OCI-LY7 (cell line): ENCODE measurements around the gene COBL. TPM values are rescaled to one million over a fixed set of nuclear protein-coding genes. Genes with fewer than 3 reads are reported as not detected.

Source experiments
- BruUV-seq: library from RNA; stranded (reverse); fragments of 400-500 nt; replicated peaks from 2 replicates; lab custom pipeline; 2021; lab: Mats Ljungman, UMichigan
- CTCF ChIA-PET: fragments of 300-600 bp; sonication (Branson Sonifier 250); formaldehyde crosslinking; loops from one replicate; lab custom pipeline; 2022; ENCODE audit warnings: antibody characterized with exemption; ENCODE audit not compliant: unreplicated experiment; lab: Charles Lee
- POLR2A ChIA-PET: fragments of 300-600 bp; sonication (Branson Sonifier 250); formaldehyde crosslinking; loops from one replicate; lab custom pipeline; 2022; ENCODE audit warnings: antibody characterized with exemption; lab: Charles Lee
- DNase-seq: peaks from one replicate; pipeline ENCODE4 v3.0.0-alpha.2; 2015; ENCODE audit warnings: low spot score
- H2AFZ ChIP-seq: fragments of 200-600 bp; sonication (generic), shearing (Covaris generic); 2 replicates; pipeline ENCODE4 v1.6.1; 2014; ENCODE audit warnings: mild to moderate bottlenecking, antibody characterized with exemption, low read length, moderate library complexity
- H3K27ac ChIP-seq: fragments of 200-600 bp; sonication (generic); 2 replicates; pipeline ENCODE4 v1.5.1; 2014; ENCODE audit warnings: mixed run types, low read depth, mild to moderate bottlenecking, moderate library complexity, low read length, inconsistent platforms; ENCODE audit not compliant: poor library complexity, severe bottlenecking
- H3K36me3 ChIP-seq: fragments of 200-600 bp; sonication (generic); 2 replicates; pipeline ENCODE4 v1.6.1; 2014; ENCODE audit warnings: mild to moderate bottlenecking, antibody characterized with exemption, low read length, moderate library complexity, mixed read lengths; ENCODE audit not compliant: insufficient read depth
- H3K4me1 ChIP-seq: fragments of 200-600 bp; sonication (generic); 2 replicates; pipeline ENCODE4 v1.5.1; 2014; ENCODE audit warnings: mild to moderate bottlenecking, low read length; ENCODE audit not compliant: insufficient read depth, poor library complexity, severe bottlenecking
- H3K4me2 ChIP-seq: fragments of 200-600 bp; sonication (generic); 2 replicates; pipeline ENCODE4 v1.6.1; 2014; ENCODE audit warnings: mild to moderate bottlenecking, low read length
- H3K4me3 ChIP-seq: fragments of 200-600 bp; sonication (generic); 2 replicates; pipeline ENCODE4 v1.5.1; 2014; ENCODE audit warnings: mild to moderate bottlenecking, low read depth, low read length; ENCODE audit not compliant: poor library complexity, severe bottlenecking
- H3K79me2 ChIP-seq: fragments of 200-600 bp; sonication (generic); 2 replicates; pipeline ENCODE4 v1.6.1; 2016; ENCODE audit warnings: low read depth, mild to moderate bottlenecking, low read length, moderate library complexity, mixed read lengths; ENCODE audit not compliant: insufficient read depth
- H3K9me2 ChIP-seq: fragments of 200-600 bp; sonication (generic); 2 replicates; pipeline ENCODE4 v1.6.1; 2016; ENCODE audit warnings: mild to moderate bottlenecking, low read length, mixed read lengths; ENCODE audit not compliant: insufficient read depth
- H3K9me3 ChIP-seq: fragments of 200-600 bp; sonication (generic); 2 replicates; pipeline ENCODE4 v1.6.1; 2014; ENCODE audit warnings: mild to moderate bottlenecking, mixed run types, low read length, mixed read lengths
- H4K20me1 ChIP-seq: fragments of 200-600 bp; sonication (generic); 2 replicates; pipeline ENCODE4 v1.6.1; 2014; ENCODE audit warnings: mild to moderate bottlenecking, antibody characterized with exemption, low read length, moderate library complexity, mixed read lengths; ENCODE audit not compliant: insufficient read depth
- CTCF ChIP-seq: fragments of 200-600 bp; sonication (generic); conservative IDR thresholded peaks from 2 replicates; pipeline ENCODE4 v1.5.1; 2014; ENCODE audit warnings: mild to moderate bottlenecking, antibody characterized with exemption, low read length, moderate library complexity, mixed read lengths
- EZH2phosphoT487 ChIP-seq: fragments of 200-600 bp; sonication (generic); IDR thresholded peaks from 2 replicates; pipeline ENCODE4 v1.6.1; 2018; ENCODE audit warnings: low read depth, borderline replicate concordance, mild to moderate bottlenecking, mixed run types, antibody characterized with exemption, low read length, moderate library complexity, mixed read lengths
- intact Hi-C: fragments of 100-400 bp; cut with micrococcal nuclease; formaldehyde crosslinking; loops from one replicate; pipeline ENCODE4 v1.10.0; 2022; ENCODE audit not compliant: unreplicated experiment
- total RNA-seq, 2 experiments: library from RNA; depleted of rRNA in 1 of 2; stranded (reverse); fragments of >200 nt in 1 of 2; shearing (Covaris generic) in 1 of 2; gene quantifications; 2 replicates each; pipeline ENCODE4 v1.2.3, GENCODE V29; 2014 to 2022

Gene COBL
- total RNA-seq, 2 experiments from 2014 or later, result not detected

- CTCF ChIA-PET, result no interaction called here
- H3K9me3 ChIP-seq, result no peaks in the 10 kb centered on the region
- H3K79me2 ChIP-seq, result no peaks in the 10 kb centered on the region
- no peaks in the 10 kb centered on the region for H3K4me1 ChIP-seq
- intact Hi-C loops, result no loop called here
- no peak overlapping the region for H2AFZ ChIP-seq
- no peak overlapping the region for H3K4me3 ChIP-seq
- H3K27ac ChIP-seq, result no peak overlapping the region
- no peak for DNase-seq
- no peaks in the 10 kb centered on the region for H3K9me2 ChIP-seq
- H3K4me2 ChIP-seq, result no peak overlapping the region
- no TSS peak for BruUV-seq
- POLR2A ChIA-PET, result interaction anchor here (0.5 to 0.6 kb wide), 2 partner anchors 118 to 122 kb away, joined by 3 to 4 read pairs; no protein-coding TSS in a partner anchor
- no peak for TF ChIP-seq EZH2phosphoT487
- TF ChIP-seq CTCF, result no peak
- no peaks in the 10 kb centered on the region for H4K20me1 ChIP-seq
- no peaks in the 10 kb centered on the region for H3K36me3 ChIP-seq
Observed at GRCh38 chr7:51286401-51286800, 30.2 kb downstream of the COBL start.

- H3K4me3 ChIP-seq, result no peak overlapping the region
- no peak overlapping the region for H2AFZ ChIP-seq
- H3K9me2 ChIP-seq, result no peaks in the 10 kb centered on the region
- no peak overlapping the region for H3K4me2 ChIP-seq
- POLR2A ChIA-PET, result interaction anchor here (0.6 kb wide), 1 partner anchor 15 kb away, joined by 3 read pairs; no protein-coding TSS in a partner anchor
- H3K9me3 ChIP-seq, result no peaks in the 10 kb centered on the region
- no peak for TF ChIP-seq EZH2phosphoT487
- no peak for TF ChIP-seq CTCF
- H3K27ac ChIP-seq, result no peak overlapping the region
- no peaks in the 10 kb centered on the region for H3K79me2 ChIP-seq
- no peaks in the 10 kb centered on the region for H3K36me3 ChIP-seq
- no TSS peak for BruUV-seq
- no peaks in the 10 kb centered on the region for H3K4me1 ChIP-seq
- intact Hi-C loops, result no loop called here
- no peaks in the 10 kb centered on the region for H4K20me1 ChIP-seq
- no peak for DNase-seq
- CTCF ChIA-PET, result no interaction called here
Observed at GRCh38 chr7:51280156-51280555, 36.5 kb downstream of the COBL start.

- Histone ChIP-seq H3K9me2 (no peaks in the 10 kb centered on the region), H3K4me3 (no peak overlapping the region), H4K20me1 (no peaks in the 10 kb centered on the region), H3K4me2 (no peak overlapping the region), H3K27ac (no peak overlapping the region), H3K79me2 (no peaks in the 10 kb centered on the region), H3K9me3 (no peaks in the 10 kb centered on the region), H3K4me1 (no peaks in the 10 kb centered on the region), H3K36me3 (no peaks in the 10 kb centered on the region), H2AFZ (no peak overlapping the region)
- no TSS peak for BruUV-seq
- intact Hi-C loops, result no loop called here
- ChIA-PET CTCF (no interaction called here), POLR2A (interaction anchor here (0.6 kb wide), 1 partner anchor 15 kb away, joined by 3 read pairs; no protein-coding TSS in a partner anchor)
- no peak for DNase-seq
- TF ChIP-seq EZH2phosphoT487, result no peak
- no peak for TF ChIP-seq CTCF
Observed at GRCh38 chr7:51279391-51280023, 37.1 kb downstream of the COBL start.
